Activated gamma-delta T cell (primary cell): Measurements from ENCODE around the gene SEC61B.
"Not testable (repeated sequence)": the region's sequence is repeated elsewhere in the genome, so short reads cannot be mapped to it uniquely, and the experiment has no call there.

ENCODE experiments used
- DNase-seq: peaks from one replicate; lab custom pipeline; 2025; lab: John Stamatoyannopoulos, UW

Gene SEC61B

GRCh38 chr9:99192786-99193465, 29.2 kb upstream of the SEC61B start:
- no peak for DNase-seq

DNA sequence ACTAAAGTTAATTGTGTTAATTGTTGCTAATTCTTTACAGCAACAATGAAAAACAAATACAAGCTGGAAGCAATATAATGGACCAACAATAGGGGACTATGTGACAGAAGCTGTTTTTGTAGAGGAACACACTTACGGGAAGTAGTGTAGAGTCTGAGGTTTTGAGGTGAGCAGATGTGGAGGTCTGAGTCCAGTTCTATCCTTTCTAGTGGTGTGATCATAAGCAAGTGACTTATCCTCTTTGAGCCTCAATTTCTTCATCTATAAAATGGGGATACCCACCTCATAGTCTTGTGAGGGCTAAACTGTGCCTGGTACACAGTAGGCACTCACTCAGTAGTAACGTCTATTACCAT, 28.6 kb upstream of the SEC61B start:
- DNase-seq = no peak

DNA sequence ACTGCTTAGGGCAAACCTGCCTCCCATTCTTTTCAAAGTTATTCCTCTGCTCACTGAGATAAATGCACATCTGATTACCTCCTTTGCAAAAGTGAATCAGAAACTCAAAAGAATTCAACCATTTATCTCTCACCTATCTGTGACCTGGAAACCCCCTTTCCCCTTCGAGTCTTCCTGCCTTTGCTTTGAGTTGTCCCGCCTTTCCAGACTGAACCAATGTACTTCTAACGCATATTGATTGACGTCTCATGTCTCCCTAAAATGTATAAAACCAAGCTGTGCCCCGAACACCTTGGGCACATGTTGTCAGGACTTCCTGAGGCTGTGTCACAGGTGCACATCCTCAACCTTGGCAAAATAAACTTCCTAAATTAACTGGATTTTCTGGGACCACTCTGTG, 25.6 kb upstream of the SEC61B start:
- not testable (repeated sequence) for DNase-seq

- no peak for DNase-seq
Measured at GRCh38 chr9:99197124-99197630, 24.9 kb upstream of the SEC61B start.

- DNase-seq = no peak
Measured at GRCh38 chr9:99197987-99198386, 24.1 kb upstream of the SEC61B start.

DNA sequence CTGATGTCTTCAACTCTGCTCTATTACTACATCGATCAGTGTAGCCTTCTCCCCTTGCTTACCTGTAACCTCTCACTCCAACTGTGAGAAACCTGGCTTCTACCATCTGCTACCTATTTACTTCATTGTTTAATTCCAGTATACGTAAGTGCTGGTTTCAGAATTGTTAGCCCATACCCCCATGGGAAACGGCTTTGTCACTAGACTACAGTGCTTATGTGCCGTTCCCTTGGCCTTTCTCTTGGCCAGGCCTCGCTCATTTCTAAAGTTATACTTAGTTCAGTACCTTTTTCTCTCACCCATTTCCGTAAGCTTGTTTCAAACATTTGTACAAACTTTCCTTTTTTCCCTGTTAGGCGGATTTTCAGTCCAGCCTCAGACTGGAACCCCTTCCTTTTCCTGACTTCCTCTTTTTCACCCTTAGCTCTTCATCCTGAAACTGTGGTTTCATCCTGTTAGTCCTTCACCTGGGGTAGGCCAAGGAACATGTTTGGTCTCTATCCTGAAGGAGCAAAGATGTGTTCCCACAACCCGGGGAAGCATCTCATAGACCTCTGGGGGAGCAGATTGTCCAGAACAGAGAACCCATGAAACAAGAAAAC, 22.0 kb upstream of the SEC61B start:
- DNase-seq = no peak

- no peak for DNase-seq
Measured at GRCh38 chr9:99201603-99202002, 20.5 kb upstream of the SEC61B start.

- DNase-seq = no peak
Measured at GRCh38 chr9:99210572-99210971, 11.5 kb upstream of the SEC61B start.

- no peak for DNase-seq
Measured at GRCh38 chr9:99211746-99212145, 10.3 kb upstream of the SEC61B start.

DNA sequence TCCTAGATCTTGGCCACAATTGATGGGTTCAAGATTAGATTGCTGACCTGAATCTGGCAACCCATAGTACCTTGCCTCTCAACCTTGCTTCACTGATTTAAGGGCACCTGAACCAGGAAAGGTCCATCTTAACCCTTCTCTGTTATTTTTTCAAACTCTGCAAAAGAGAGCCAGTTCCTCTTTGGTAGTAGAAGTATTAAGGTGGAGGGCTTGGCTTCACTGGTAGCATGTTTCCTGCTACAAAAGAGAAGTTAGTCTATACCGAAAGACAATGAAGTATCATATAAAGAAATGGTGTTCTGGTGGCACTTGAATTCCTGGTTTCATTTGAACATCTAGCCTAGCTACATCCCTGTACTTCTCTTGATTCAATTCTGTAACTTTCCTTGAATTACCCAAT, 8.9 kb upstream of the SEC61B start:
- no peak for DNase-seq

DNA sequence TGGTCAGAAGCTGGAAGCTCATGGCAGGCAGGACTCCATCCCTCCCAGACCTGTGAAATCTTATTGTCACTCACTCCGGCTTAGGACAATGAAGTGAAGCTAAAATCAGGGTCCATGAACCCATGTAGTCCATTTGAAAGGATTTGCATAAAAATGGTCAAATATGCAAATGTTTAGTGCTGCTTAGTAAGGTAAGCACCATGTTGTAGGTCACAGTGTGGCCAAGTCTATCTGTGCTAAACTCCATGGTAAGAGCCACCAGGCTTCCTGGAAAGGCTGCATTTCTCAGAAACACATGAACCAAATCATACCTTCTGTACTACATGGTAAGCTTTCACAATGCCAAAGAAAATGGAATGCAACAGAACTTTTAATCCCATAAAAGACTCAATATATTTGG, 6.0 kb upstream of the SEC61B start:
- DNase-seq = no peak

GRCh38 chr9:99220011-99220410, 2.1 kb upstream of the SEC61B start:
- no peak for DNase-seq

- no peak for DNase-seq
Measured at GRCh38 chr9:99221266-99221620, 839 bp upstream of the SEC61B start.

DNA sequence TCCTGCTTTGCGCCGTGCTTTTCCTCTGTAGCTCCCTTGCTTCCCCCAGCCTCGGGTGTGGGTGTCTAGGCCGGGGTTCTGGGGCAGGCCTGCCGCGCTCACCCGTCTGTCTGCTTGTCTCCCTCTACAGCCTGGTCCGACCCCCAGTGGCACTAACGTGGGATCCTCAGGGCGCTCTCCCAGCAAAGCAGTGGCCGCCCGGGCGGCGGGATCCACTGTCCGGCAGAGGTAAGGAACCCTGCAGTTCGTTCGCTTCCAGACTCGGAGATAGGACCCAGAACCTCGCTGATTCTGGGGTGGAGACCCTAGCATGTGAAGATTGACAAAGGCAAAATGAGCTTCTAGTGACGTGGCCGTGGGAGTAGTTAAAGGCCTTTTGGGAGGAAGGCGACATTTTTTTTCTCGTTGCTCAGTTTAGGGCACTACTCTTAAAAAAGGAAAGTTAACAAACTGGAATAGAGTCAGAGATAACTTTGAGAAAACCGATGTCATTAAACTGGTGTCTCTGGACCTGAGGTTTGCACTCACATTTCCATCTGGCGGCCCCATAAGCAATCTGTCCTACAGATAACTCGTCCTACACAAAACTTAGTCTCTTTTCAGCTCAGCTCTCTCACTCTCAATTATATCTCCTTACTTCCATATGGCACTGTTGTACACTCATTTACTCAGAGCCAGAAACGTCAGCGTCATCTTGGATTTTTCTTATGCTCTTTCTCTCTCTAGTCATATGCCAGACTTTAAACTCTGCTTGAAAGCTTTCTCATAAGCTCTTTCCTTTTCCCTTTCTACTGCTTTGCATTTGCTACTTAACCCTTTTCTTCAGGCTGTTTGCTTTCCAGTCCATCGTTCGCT, 561 bp downstream of the SEC61B start:
- DNase-seq = no peak

GRCh38 chr9:99224445-99224844, 2.4 kb downstream of the SEC61B start:
- no peak for DNase-seq

DNA sequence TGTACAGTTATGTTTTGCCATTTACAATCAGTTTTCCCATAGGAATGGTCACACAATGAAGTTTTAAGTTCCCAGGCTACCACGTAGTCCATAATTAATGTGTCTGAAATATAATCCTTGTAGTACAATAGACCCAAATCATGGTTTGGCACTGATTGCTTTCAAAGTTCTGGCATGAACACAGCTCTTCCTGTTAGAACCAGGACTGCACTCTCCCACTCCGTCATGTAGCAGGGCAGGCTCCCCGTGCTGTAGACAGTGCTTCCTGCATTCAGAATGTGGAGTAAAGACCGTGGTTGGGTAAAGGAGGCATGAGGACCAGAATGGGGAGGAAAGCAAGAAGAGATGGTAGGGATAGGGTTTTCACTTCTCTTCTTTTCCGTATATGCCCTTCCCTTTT, 4.0 kb downstream of the SEC61B start:
- DNase-seq = no peak

GRCh38 chr9:99230206-99230605, 8.1 kb downstream of the SEC61B start:
- no peak for DNase-seq

DNA sequence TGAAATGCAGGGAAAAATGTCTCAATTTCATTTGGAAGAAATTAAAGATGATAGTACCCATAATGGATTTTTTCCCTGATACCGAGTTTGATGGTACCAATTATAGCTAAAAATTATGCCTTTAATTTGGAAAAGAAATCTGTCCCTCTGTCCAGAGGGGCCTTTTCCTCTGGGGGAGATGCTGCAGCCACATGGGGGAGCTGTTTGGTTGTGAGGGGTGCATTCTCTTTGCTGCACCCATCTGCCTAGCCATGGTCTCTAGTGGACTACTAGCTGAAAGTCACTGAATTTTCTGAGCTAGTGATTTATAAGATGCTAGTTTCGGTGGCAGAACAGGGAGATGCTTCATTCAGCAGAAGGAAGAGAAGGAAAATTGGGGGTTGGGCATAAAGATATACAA, 9.6 kb downstream of the SEC61B start:
- no peak for DNase-seq

DNA sequence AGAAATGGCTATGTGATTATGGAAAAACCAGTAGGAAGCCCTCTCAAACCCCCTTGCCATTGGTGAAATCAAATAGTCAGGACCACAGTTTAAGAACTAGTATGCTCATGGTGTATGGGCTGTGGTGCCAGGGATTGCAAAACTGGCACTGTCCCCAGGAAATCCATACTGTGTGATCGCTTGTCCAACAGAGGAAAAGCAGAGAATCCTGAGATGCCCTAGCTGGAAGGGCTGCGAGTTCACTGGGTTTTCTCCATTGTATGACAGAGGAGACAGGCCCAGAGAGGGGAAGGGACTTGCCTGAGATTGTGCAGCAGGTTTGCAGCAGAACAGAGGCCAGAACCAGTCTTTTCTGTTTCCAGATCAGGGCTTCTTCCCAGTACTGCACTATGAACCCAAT, 12.5 kb downstream of the SEC61B start:
- no peak for DNase-seq

DNA sequence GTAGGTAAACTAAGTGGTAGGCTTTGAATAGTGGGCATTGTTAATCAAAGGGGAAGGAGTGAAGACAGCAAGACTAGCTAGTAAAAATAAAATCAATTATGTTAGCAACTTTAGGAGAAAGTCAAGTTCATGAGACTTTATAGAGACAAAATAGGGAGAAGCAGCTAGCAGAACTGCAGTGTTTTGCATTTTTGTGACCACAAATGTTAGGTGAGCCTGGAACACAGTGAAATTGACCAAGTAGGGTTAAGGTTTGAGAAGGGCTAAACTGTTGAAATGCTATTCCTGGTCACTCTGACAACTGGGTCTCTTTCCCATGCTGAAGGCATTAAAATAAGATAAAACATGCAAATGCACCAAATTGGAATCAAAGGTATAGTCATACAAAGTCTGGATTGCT, 13.0 kb downstream of the SEC61B start:
- no peak for DNase-seq

GRCh38 chr9:99235926-99236634, 14.0 kb downstream of the SEC61B start:
- DNase-seq = no peak

DNA sequence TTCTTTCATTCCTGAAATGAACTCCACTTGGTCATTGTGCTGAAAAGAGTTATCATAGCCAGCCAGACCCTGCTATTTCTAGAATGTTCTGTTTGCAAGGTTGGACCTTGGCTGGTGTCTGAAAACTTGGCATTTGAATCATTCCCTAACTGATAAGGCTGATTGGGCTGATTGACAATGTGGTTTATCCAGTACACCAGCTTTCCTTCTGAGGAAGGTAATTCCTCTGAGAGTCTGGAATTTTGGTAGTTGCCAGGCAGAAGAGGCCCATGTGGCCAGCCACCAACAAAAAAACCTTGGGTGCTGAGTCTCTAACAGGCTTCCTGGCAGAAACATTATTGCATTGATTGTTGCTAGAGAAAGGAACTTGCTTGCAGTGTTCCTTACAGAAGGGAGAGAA, 15.3 kb downstream of the SEC61B start:
- DNase-seq = no peak
